ENCODE results near the gene PATZ1.

- TF ChIP-seq CTCF (conservative IDR thresholded peaks at IDR 0.05 in 1 of 2, IDR thresholded peaks at IDR 0.05 in 1 of 2; ENCODE audit: low read depth in 1 of 2, low read length in 2 of 2) (no peak), EZH2 (IDR thresholded peaks at IDR 0.05; ENCODE audit: low read length, missing control alignments) (no peak)
Observed at GRCh38 chr22:31341386-31342088, 4.6 kb downstream of the PATZ1 start.
